Omental fat pad (tissue), 4 donors: Measurements from ENCODE around the gene GMIP. TPM values are rescaled to one million over a fixed set of nuclear protein-coding genes. Genes with fewer than 3 reads are reported as not detected.
"Not testable (repeated sequence)": the region's sequence is repeated elsewhere in the genome, so short reads cannot be mapped to it uniquely, and the experiment has no call there.

ENCODE experiments used
- ATAC-seq: fragments of 150-250 bp; one replicate; pipeline ENCODE4 v1.9.1; 2016; ENCODE audit warnings: mild to moderate bottlenecking, moderate library complexity; ENCODE audit not compliant: low FRiP score
- DNase-seq: peaks from one replicate; pipeline ENCODE4 v3.0.0-alpha.2; 2019; ENCODE audit warnings: low spot score
- CTCF ChIP-seq, 3 donors: fragments of 450-650 bp; IDR thresholded peaks; one replicate each; pipeline ENCODE4 v1.5.1; 2016 to 2017; ENCODE audit warnings: antibody characterized with exemption in 3 of 3, mild to moderate bottlenecking in 3 of 3, moderate library complexity in 2 of 3
- total RNA-seq, 4 donors: library from RNA; depleted of rRNA; stranded (reverse); fragments of >200 nt; gene quantifications; one replicate each; pipeline ENCODE4 v1.1.0, GENCODE V29; 2016

GMIP gene
- total RNA-seq, 4 donors from 2014 or later = 7.7 to 47.3 (median 18.7) TPM

DNA sequence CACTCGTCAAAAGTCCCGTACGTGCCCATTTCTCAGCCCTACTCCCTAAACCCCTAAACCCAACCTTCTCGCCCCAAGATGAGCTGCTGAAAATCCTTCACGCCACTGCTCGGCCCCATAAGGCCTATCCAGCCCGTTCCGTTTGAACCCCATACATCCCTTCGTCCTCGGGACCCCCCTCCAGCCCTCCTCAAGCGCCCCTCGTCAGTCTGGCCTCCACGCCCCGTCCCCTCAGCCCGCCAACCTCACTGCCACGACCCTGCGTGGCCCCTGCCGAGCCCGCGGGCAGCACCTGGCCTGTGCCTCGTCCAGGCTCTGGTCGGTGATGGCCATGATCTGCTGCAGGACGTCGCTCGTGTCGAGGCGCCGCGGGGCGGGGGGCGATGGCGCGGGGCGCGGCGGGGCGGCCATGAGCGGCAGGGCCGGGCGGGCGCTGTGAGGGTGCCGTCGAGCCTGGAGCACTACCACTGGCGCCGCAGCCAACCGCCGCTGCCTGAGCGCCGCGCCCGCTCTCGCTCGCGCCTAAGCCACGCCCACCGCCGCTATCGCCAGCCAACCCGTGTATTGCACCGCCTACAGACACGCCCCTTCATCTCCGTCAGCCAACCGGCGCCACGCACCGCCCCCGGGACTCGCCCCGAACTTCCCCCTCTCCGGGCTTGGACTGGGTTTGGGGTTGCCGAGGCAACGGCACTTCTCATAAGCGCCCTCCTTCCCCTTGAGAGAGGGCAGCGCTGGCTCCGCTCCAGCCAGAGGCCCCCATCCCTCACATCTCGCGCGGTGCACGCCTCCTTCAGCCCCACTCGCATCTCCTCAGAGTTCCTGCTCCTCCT lies 25.0 kb downstream of the GMIP start, which contains the start of gene PBX4:
Gene PBX4 (minus strand): TSS at position 469 of the 833 bp plus-strand sequence. CDS start 58 bp downstream, at position 411.
- ATAC-seq = peak; percentile 96

GRCh38 chr19:19615086-19615485 lies 28.4 kb downstream of the GMIP start:
- DNase-seq = no peak
- ATAC-seq = no peak
- no peak for TF ChIP-seq CTCF (IDR thresholded peaks at IDR 0.05)

More for the DNA sequence above, 25.0 kb downstream of the GMIP start, which contains the start of gene PBX4:
- DNase-seq = peak; percentile 81
- TF ChIP-seq CTCF (IDR thresholded peaks at IDR 0.05) = no peak

DNA sequence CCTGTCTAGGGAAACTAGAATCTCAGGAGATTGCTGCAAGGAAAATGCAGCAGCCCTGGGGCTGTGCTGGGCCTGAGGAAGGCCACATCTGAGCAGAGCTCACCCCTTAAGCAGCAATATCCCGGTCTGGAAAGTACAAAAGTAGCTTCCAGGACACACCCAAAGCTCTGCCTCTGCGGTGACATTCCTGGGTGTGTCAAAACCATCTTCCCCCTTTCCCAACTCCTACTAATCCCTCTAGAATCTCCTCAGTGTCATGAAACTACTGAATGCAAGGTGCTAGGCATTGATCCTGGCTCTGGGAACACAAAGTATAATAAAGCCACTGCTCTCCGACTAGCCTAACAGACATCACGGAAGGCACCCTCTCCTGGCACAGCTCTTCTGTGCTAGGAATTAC lies 30.0 kb downstream of the GMIP start:
- ATAC-seq = no peak
- DNase-seq = no peak
- no peak for TF ChIP-seq CTCF (IDR thresholded peaks at IDR 0.05)

DNA sequence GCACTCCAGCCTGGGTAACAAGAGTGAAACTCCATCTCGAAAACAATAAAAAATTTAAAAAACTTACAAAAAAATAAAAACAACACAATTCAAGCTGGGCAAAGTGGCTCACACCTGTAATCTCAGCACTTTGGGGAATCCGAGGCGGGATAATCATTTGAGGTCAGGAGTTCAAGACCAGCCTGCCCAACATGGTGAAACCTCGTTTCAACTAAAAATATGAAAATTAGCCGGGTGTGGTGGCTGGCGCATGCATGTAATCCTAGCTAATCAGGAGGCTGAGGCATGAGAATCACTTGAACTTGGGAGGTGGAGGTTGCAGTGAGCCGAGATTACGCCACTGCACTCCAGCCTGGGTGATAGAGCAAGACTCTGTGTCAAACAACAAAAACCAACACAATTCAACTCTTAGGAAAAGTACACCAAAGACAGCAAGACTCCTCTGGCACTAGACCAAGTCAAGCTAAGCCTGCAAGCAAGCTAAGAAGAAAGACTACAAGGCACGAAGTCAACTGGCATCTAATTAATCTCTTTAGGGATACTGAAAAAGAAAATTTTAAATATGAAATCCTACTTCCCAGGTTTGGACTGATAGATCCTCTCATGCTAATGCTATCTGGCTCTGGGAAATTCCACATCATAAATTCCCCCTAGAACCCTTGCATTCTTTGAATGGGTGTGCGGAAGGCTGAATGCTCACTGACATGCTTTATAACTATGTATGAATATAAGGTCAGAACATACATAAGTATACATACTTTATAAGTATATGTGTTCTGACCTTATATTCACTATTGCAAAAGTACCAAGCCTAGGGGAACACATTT lies 32.9 kb downstream of the GMIP start:
- ATAC-seq = no peak
- DNase-seq = no peak
- no peak for TF ChIP-seq CTCF (IDR thresholded peaks at IDR 0.05)

GRCh38 chr19:19606686-19607085 lies 36.8 kb downstream of the GMIP start:
- DNase-seq, ATAC-seq: not testable (repeated sequence)

- ATAC-seq (no peak), DNase-seq (no peak)
- TF ChIP-seq CTCF (IDR thresholded peaks at IDR 0.05) = no peak
Measured at GRCh38 chr19:19606021-19606420, 37.4 kb downstream of the GMIP start.

DNA sequence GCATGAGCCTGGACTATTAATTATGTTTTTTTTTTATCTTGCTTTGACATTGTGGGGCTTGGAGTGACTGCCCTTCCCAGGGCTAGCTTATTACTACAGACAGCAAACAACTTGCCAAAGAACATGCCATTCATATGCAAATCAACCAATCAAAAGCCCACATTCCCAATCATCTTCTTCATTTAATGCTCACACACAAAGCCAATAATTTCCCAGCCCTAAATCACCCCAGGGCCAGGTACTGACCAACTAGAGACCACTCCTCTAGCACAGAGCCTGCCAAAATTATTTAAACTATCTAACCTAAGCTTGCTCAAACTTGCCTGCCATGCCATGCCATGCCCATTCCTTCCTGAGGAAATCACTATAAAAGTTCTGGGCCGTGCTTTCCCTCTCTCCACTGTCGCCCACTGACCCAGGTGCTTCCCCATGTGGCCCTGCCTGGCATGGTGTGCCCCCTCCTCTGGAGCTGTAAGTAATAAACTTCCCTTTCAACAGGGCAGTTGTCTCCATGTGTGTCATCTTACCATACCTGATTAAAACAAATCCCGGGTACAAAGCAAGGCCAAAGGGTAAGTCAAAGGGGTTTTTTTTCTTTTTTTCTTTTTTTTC lies 40.6 kb downstream of the GMIP start:
- no peak for TF ChIP-seq CTCF (IDR thresholded peaks at IDR 0.05)
- no peak for DNase-seq
- no peak for ATAC-seq
